SK-N-SH (cell line): ENCODE results near the gene ZDHHC16. TPM values are rescaled to one million over a fixed set of nuclear protein-coding genes. Genes with fewer than 3 reads are reported as not detected.

Experiments used
- CTCF ChIA-PET: fragments of 300-600, 350-600 bp; formaldehyde crosslinking; extraction: SDS; loops from one replicate; lab custom pipeline; 2021; lab: Yijun Ruan, JAX
- POLR2A ChIA-PET: fragments of 350-600 bp; sonication (Branson Sonifier 250); formaldehyde crosslinking; extraction: SDS; loops from one replicate; lab custom pipeline; 2020; ENCODE audit warnings: antibody characterized with exemption, inconsistent platforms; lab: Yijun Ruan, JAX
- DNase-seq: peaks from one replicate; pipeline ENCODE4 v3.0.0; 2012
- H2AFZ ChIP-seq: fragments of 200-600 bp; sonication (generic); 2 replicates; pipeline ENCODE4 v1.8.1; 2016; ENCODE audit warnings: antibody characterized with exemption, mild to moderate bottlenecking, low read depth
- H3F3A ChIP-seq: fragments of 200-600 bp; sonication (generic); replicated peaks from 2 replicates; pipeline ENCODE3; 2016; ENCODE audit warnings: antibody characterized with exemption, mild to moderate bottlenecking; ENCODE audit not compliant: insufficient read depth
- H3K27ac ChIP-seq, 2 experiments: fragments of 200-500 bp in 1 of 2; fragments of 200-600 bp in 1 of 2; sonication (Bioruptor generic) in 1 of 2; sonication (generic), shearing (Covaris generic) in 1 of 2; 2 replicates each; pipeline versions ENCODE4 v1.5.1 to v1.6.1; 2014 to 2016; ENCODE audit warnings: low read depth in 2 of 2, inconsistent platforms in 1 of 2, low read length in 1 of 2, mild to moderate bottlenecking in 1 of 2, mixed read lengths in 1 of 2
- H3K27me3 ChIP-seq: fragments of 200-600 bp; sonication (generic), shearing (Covaris generic); 2 replicates; pipeline ENCODE4 v1.6.1; 2016; ENCODE audit warnings: mixed run types; ENCODE audit not compliant: insufficient read depth
- H3K36me3 ChIP-seq, 2 experiments: fragments of 200-500 bp in 1 of 2; fragments of 200-600 bp in 1 of 2; sonication (Bioruptor generic) in 1 of 2; sonication (generic) in 1 of 2; replicated peaks in 1 of 2; 2 replicates each; pipeline versions ENCODE3 to v1.5.1; 2014 to 2016; ENCODE audit warnings: low read length in 1 of 2, mild to moderate bottlenecking in 1 of 2; ENCODE audit not compliant: insufficient read depth in 2 of 2, control insufficient read depth in 1 of 2
- H3K4me1 ChIP-seq, 2 experiments: fragments of 200-500 bp in 1 of 2; fragments of 200-600 bp in 1 of 2; sonication (Bioruptor generic) in 1 of 2; sonication (generic), shearing (Covaris generic) in 1 of 2; 2 replicates each; pipeline versions ENCODE4 v1.5.1 to v1.6.1; 2014 to 2016; ENCODE audit warnings: low read depth in 1 of 2, low read length in 1 of 2, mixed run types in 1 of 2; ENCODE audit not compliant: insufficient read depth in 2 of 2, control insufficient read depth in 1 of 2
- H3K4me2 ChIP-seq: fragments of 200-600 bp; sonication (generic), shearing (Covaris generic); 2 replicates; pipeline ENCODE4 v1.6.1; 2017; ENCODE audit warnings: mixed run types
- H3K4me3 ChIP-seq, 2 experiments: fragments of 200-500 bp in 1 of 2; fragments of 200-600 bp in 1 of 2; sonication (Bioruptor generic) in 1 of 2; sonication (generic), shearing (Covaris generic) in 1 of 2; 2 replicates each; pipeline versions ENCODE4 v1.5.1 to v1.8.1; 2014 to 2016; ENCODE audit warnings: low read depth in 2 of 2, inconsistent platforms in 1 of 2, low read length in 1 of 2, mild to moderate bottlenecking in 1 of 2, mixed read lengths in 1 of 2, moderate library complexity in 1 of 2
- H3K79me2 ChIP-seq: fragments of 200-600 bp; sonication (generic); 2 replicates; pipeline ENCODE4 v1.8.1; 2017; ENCODE audit warnings: mild to moderate bottlenecking; ENCODE audit not compliant: insufficient read depth
- H3K9ac ChIP-seq: fragments of 200-600 bp; sonication (generic); 2 replicates; pipeline ENCODE4 v1.6.1; 2017; ENCODE audit warnings: mixed run types
- H3K9me2 ChIP-seq: fragments of 200-600 bp; sonication (generic); 2 replicates; pipeline ENCODE4 v1.6.1; 2017; ENCODE audit warnings: mixed run types
- H3K9me3 ChIP-seq: fragments of 200-600 bp; sonication (generic); 2 replicates; pipeline ENCODE4 v1.6.1; 2017; ENCODE audit warnings: mixed run types, mild to moderate bottlenecking, moderate library complexity
- H4K20me1 ChIP-seq: fragments of 200-600 bp; sonication (generic); 2 replicates; pipeline ENCODE4 v1.6.1; 2017; ENCODE audit warnings: mild to moderate bottlenecking, mixed run types; ENCODE audit not compliant: insufficient read depth
- ELF1 ChIP-seq: IDR thresholded peaks from 2 replicates; pipeline ENCODE4 v1.4.0; 2012
- EP300 ChIP-seq, 2 experiments: IDR thresholded peaks; 2 replicates each; pipeline versions ENCODE4 v1.4.0 to v1.6.1; 2012; ENCODE audit warnings: borderline replicate concordance in 1 of 2, low read depth in 1 of 2, low read length in 1 of 2
- FOSL2 ChIP-seq: IDR thresholded peaks from 2 replicates; pipeline ENCODE4 v1.4.0; 2012; ENCODE audit warnings: low read depth, mild to moderate bottlenecking, moderate library complexity, borderline replicate concordance
- FOXM1 ChIP-seq: IDR thresholded peaks from 2 replicates; pipeline ENCODE4 v1.4.0; 2012; ENCODE audit warnings: low read depth, mild to moderate bottlenecking
- GABPA ChIP-seq: IDR thresholded peaks from 2 replicates; pipeline ENCODE4 v1.4.0; 2012; ENCODE audit warnings: low read depth, mild to moderate bottlenecking
- IRF3 ChIP-seq: fragments of 150-350 bp; IDR thresholded peaks from 2 replicates; pipeline ENCODE4 v1.6.1; 2016; ENCODE audit warnings: mild to moderate bottlenecking, low read depth, low read length
- MAX ChIP-seq: IDR thresholded peaks from 2 replicates; pipeline ENCODE4 v1.4.0; 2012; ENCODE audit warnings: low read depth
- MEF2A ChIP-seq: IDR thresholded peaks from 2 replicates; pipeline ENCODE4 v1.4.0; 2012; ENCODE audit warnings: low read depth, borderline replicate concordance
- MXI1 ChIP-seq: IDR thresholded peaks from 2 replicates; pipeline ENCODE4 v1.6.1; 2012; ENCODE audit warnings: mild to moderate bottlenecking, low read depth, low read length, improper control_type of control experiment
- PBX3 ChIP-seq: IDR thresholded peaks from 2 replicates; pipeline ENCODE4; 2012
- POLR2AphosphoS5 ChIP-seq: IDR thresholded peaks from 2 replicates; pipeline ENCODE4 v1.6.1; 2012; ENCODE audit warnings: low read depth, low read length
- RCOR1 ChIP-seq: fragments of 150-350 bp; IDR thresholded peaks from 2 replicates; pipeline ENCODE4 v1.6.1; 2017; ENCODE audit warnings: antibody characterized with exemption, low read length
- REST ChIP-seq: IDR thresholded peaks from 2 replicates; pipeline ENCODE4 v1.6.1; 2012; ENCODE audit warnings: mild to moderate bottlenecking, low read depth, low read length, moderate library complexity
- RXRA ChIP-seq: IDR thresholded peaks from 2 replicates; pipeline ENCODE4 v1.4.0; 2012; ENCODE audit warnings: low read depth, mild to moderate bottlenecking, borderline replicate concordance
- SIN3A ChIP-seq: IDR thresholded peaks from 2 replicates; pipeline ENCODE4 v1.6.1; 2012; ENCODE audit warnings: low read depth, mild to moderate bottlenecking, low read length, moderate library complexity, borderline replicate concordance
- TCF12 ChIP-seq: IDR thresholded peaks from 2 replicates; pipeline ENCODE4 v1.4.0; 2012
- ZBTB33 ChIP-seq: IDR thresholded peaks from 2 replicates; pipeline ENCODE4 v1.4.0; 2012; ENCODE audit warnings: low read depth, borderline replicate concordance
- WGBS: methylation state at CpG from one replicate; pipeline ENCODE4 v1.1.6; 2017; ENCODE audit warnings: low lambda C conversion rate; 5-methylcytosine and 5-hydroxymethylcytosine counted together
- polyA plus RNA-seq, 3 experiments: library from polyadenylated mRNA; depleted of rRNA; stranded (reverse); fragments of >200 nt; gene quantifications; 2 replicates each; pipeline ENCODE4 v1.2.3, GENCODE V29; 2012

The ZDHHC16 gene
- polyA plus RNA-seq, 1 of the 3 experiments (the other 2 are of a cell fraction): 71.5 TPM

- TF ChIP-seq FOSL2 (no peak), TCF12 (no peak), RCOR1 (no peak), GABPA (no peak), ZBTB33 (no peak), RXRA (no peak), MXI1 (no peak), EP300 (IDR thresholded peaks at IDR 0.05; ENCODE audit: borderline replicate concordance in 1 of 2, low read depth in 1 of 2, low read length in 1 of 2) (no peak), MEF2A (no peak), PBX3 (no peak), IRF3 (no peak), POLR2AphosphoS5 (no peak), FOXM1 (no peak), SIN3A (no peak), MAX (no peak), REST (no peak), ELF1 (no peak)
- Histone ChIP-seq H3K9ac (no peak overlapping the region), H3K79me2 (peaks cover 53% of the 10 kb centered on the region), H3K9me3 (no peaks in the 10 kb centered on the region), H3K27me3 (no peaks in the 10 kb centered on the region), H3K27ac (no peak overlapping the region), H3K4me2 (no peak overlapping the region), H3K9me2 (no peaks in the 10 kb centered on the region), H3K4me1 (no peaks in the 10 kb centered on the region; a peak in 1 of 4 replicates), H3K36me3 (peaks cover 49 to 57% of the 10 kb centered on the region in 2 experiments), H4K20me1 (peaks cover 18% of the 10 kb centered on the region; the same call in 1 of the 2 replicates), H2AFZ (no peak overlapping the region), H3F3A (peaks cover 7% of the 10 kb centered on the region), H3K4me3 (no peak overlapping the region)
- POLR2A ChIA-PET: interaction anchor here (0.7 kb wide), 1 partner anchor 22 kb away, joined by 3 read pairs; no protein-coding TSS in a partner anchor
- 97% methylated on average over 4 of the region's 4 CpGs for WGBS
- CTCF ChIA-PET: interaction anchor here (1.8 kb wide), 1 partner anchor 73 kb away, joined by 6 read pairs; no protein-coding TSS in a partner anchor
- DNase-seq: no peak
These were observed 35.1 kb downstream of the ZDHHC16 start for GRCh38 chr10:97481071-97481470.
